ENCODE results near the gene PTPRK. TPM values are rescaled to one million over a fixed set of nuclear protein-coding genes. Genes with fewer than 3 reads are reported as not detected.

Gene PTPRK
- total and polyA plus RNA-seq, 8 donors, result 57.0 to 90.4 (median 78.6) TPM

GRCh38 chr6:128252341-128253176 is 267.8 kb downstream of the PTPRK start:
- H3K9me3 ChIP-seq, result no peaks in the 10 kb centered on the region
- H3K27ac ChIP-seq, result no peak overlapping the region
- intact Hi-C loops (cut with DNase I), result no loop called here
- no peaks in the 10 kb centered on the region for H3K36me3 ChIP-seq
- ATAC-seq, result no peak
- no peak for DNase-seq
- H3K27me3 ChIP-seq, result no peaks in the 10 kb centered on the region
- H3K4me1 ChIP-seq, result no peaks in the 10 kb centered on the region
- H3K4me3 ChIP-seq, result no peak overlapping the region
- no peak for TF ChIP-seq CTCF (IDR thresholded peaks at IDR 0.05)

- H3K36me3 ChIP-seq, result no peaks in the 10 kb centered on the region
- no peaks in the 10 kb centered on the region for H3K27me3 ChIP-seq
- H3K9me3 ChIP-seq, result no peaks in the 10 kb centered on the region
- no peak for TF ChIP-seq CTCF (IDR thresholded peaks at IDR 0.05)
- intact Hi-C loops (cut with DNase I), result no loop called here
- no peaks in the 10 kb centered on the region for H3K4me1 ChIP-seq
- DNase-seq (no peak), ATAC-seq (no peak)
- H3K4me3 ChIP-seq, result no peak overlapping the region
- no peak overlapping the region for H3K27ac ChIP-seq
Observed at GRCh38 chr6:128251445-128252340, 268.7 kb downstream of the PTPRK start.

- intact Hi-C loops (cut with DNase I), result no loop called here
- H3K27me3 ChIP-seq, result no peaks in the 10 kb centered on the region
Observed at GRCh38 chr6:128250370-128251070, 269.9 kb downstream of the PTPRK start.

GRCh38 chr6:128249429-128249828 is 271.0 kb downstream of the PTPRK start:
- no peaks in the 10 kb centered on the region for H3K36me3 ChIP-seq
- TF ChIP-seq CTCF (IDR thresholded peaks at IDR 0.05), result no peak
- H3K9me3 ChIP-seq, result no peaks in the 10 kb centered on the region
- no peak overlapping the region for H3K27ac ChIP-seq
- intact Hi-C loops (cut with DNase I), result no loop called here
- H3K27me3 ChIP-seq, result no peaks in the 10 kb centered on the region
- no peak for ATAC-seq
- no peaks in the 10 kb centered on the region for H3K4me1 ChIP-seq
- no peak overlapping the region for H3K4me3 ChIP-seq
- DNase-seq, result no peak

More at GRCh38 chr6:128250370-128251070, 269.9 kb downstream of the PTPRK start:
- TF ChIP-seq CTCF (IDR thresholded peaks at IDR 0.05), result no peak
- ATAC-seq (no peak), DNase-seq (no peak)
- Histone ChIP-seq H3K4me1 (no peaks in the 10 kb centered on the region), H3K36me3 (no peaks in the 10 kb centered on the region), H3K9me3 (no peaks in the 10 kb centered on the region), H3K27ac (no peak overlapping the region), H3K4me3 (no peak overlapping the region)

All from left lung (tissue), 10 donors.